Measurements from ENCODE around the gene CPEB2. TPM values are rescaled to one million over a fixed set of nuclear protein-coding genes. Genes with fewer than 3 reads are reported as not detected.

The CPEB2 gene
- total RNA-seq, 4 donors from 2014 or later, result 8.7 to 13.1 (median 10.1) TPM

DNA sequence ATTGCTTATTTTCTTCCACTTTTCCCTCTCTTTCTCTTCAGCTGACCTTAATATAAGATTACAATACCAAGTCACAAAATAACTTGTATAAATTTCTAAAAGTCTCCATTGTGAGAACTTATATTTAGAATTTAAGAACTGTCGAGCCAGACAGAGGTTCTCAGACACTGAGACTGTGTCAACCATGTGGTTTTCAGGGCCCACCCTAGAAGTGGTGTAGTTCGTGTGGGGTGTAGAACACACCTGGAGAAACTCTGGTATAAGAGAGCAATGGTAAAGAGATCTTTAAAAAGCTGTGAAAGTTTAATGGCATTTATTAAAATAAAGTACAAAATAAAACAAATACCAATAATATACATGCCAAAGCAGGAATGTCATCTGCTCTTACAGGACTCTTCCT is 19.7 kb downstream of the CPEB2 start:
- Histone ChIP-seq H3K27ac (peak overlapping the region in 1 of 4 donors; percentile 15), H3K4me1 (peaks cover 11 to 15% of the 10 kb centered on the region in 2 donors), H3K4me3 (no peak overlapping the region), H3K36me3 (peaks cover 0 to 13% of the 10 kb centered on the region in 2 donors), H3K27me3 (no peaks in the 10 kb centered on the region), H3K9me3 (no peaks in the 10 kb centered on the region)
- no peak for ATAC-seq
- in situ Hi-C loops (cut with MboI; ENCODE audit: low sequenced_read_pairs in 4 of 4) (loop anchor here in 3 of 4 donors (25.0 kb wide), 5 partner anchors 440 to 1385 kb away; partner anchors contain the start of genes BOD1L1 (in 2 of the 3), CC2D2A (in 2 of the 3) and FBXL5 (in 1 of the 3)), intact Hi-C loops (cut with DNase I; ENCODE audit: low total_unique reads) (no loop called here)
- TF ChIP-seq, protein P1, sequence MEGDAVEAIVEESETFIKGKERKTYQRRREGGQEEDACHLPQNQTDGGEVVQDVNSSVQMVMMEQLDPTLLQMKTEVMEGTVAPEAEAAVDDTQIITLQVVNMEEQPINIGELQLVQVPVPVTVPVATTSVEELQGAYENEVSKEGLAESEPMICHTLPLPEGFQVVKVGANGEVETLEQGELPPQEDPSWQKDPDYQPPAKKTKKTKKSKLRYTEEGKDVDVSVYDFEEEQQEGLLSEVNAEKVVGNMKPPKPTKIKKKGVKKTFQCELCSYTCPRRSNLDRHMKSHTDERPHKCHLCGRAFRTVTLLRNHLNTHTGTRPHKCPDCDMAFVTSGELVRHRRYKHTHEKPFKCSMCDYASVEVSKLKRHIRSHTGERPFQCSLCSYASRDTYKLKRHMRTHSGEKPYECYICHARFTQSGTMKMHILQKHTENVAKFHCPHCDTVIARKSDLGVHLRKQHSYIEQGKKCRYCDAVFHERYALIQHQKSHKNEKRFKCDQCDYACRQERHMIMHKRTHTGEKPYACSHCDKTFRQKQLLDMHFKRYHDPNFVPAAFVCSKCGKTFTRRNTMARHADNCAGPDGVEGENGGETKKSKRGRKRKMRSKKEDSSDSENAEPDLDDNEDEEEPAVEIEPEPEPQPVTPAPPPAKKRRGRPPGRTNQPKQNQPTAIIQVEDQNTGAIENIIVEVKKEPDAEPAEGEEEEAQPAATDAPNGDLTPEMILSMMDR (IDR thresholded peaks at IDR 0.05 in 4 of 5, conservative IDR thresholded peaks at IDR 0.05 in 1 of 5), result no peak
- no peak for TF ChIP-seq POLR2A (IDR thresholded peaks at IDR 0.05)
- DNase-seq, result no peak

DNA sequence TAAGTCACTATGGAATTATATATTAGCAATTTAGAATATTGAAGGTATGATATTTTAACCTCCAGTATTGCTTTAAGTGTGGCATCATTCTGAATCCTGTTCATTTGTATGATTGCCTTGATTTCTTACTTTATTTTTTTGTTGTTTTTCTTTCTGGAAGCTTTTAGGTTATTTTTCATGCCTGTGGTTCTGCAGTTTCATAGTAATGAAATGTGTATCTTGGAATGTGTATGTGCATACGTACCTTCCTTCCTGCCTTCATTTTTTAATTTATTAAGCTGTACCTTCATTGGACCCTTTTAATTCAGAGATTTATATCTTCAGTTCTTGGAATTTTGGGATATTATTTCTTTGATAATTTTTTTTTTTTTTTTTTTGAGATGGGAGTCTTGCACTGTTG is 22.1 kb downstream of the CPEB2 start:
- Histone ChIP-seq H3K27me3 (no peaks in the 10 kb centered on the region), H3K27ac (no peak overlapping the region), H3K4me3 (no peak overlapping the region), H3K9me3 (no peaks in the 10 kb centered on the region), H3K36me3 (peaks cover 0 to 9% of the 10 kb centered on the region in 2 donors), H3K4me1 (peaks cover 11 to 22% of the 10 kb centered on the region in 2 donors)
- no peak for ATAC-seq
- no peak for DNase-seq
- in situ Hi-C loops (cut with MboI; ENCODE audit: low sequenced_read_pairs in 4 of 4), result loop anchor here in 3 of 4 donors (25.0 kb wide), 5 partner anchors 438 to 1387 kb away; partner anchors contain the start of genes BOD1L1 (in 2 of the 3), CC2D2A (in 2 of the 3) and FBXL5 (in 1 of the 3)
- intact Hi-C loops (cut with DNase I; ENCODE audit: low total_unique reads), result no loop called here
- TF ChIP-seq POLR2A (IDR thresholded peaks at IDR 0.05), result no peak
- TF ChIP-seq, protein P1 (IDR thresholded peaks at IDR 0.05 in 4 of 5, conservative IDR thresholded peaks at IDR 0.05 in 1 of 5), result no peak

DNA sequence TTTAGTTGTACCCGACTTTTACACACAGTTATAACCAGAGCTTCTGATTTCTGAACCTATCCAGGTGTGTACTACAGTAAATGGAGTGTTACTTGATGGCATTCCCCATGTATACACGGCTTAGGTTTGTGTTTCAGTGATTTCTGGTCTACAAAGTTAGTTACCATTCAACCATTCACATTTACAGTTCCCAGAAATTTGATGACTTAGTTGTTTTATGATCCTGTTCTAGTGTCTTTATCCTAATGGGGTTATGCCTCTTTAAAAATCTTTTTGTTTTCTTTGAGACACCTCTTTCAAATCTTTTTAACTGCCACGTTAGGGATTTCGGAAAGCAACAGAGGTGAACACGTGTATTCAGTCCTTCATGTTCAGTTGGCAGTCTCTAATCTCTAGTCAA is 23.4 kb downstream of the CPEB2 start:
- in situ Hi-C loops (cut with MboI; ENCODE audit: low sequenced_read_pairs in 4 of 4), result no loop called here
- DNase-seq, result no peak

DNA sequence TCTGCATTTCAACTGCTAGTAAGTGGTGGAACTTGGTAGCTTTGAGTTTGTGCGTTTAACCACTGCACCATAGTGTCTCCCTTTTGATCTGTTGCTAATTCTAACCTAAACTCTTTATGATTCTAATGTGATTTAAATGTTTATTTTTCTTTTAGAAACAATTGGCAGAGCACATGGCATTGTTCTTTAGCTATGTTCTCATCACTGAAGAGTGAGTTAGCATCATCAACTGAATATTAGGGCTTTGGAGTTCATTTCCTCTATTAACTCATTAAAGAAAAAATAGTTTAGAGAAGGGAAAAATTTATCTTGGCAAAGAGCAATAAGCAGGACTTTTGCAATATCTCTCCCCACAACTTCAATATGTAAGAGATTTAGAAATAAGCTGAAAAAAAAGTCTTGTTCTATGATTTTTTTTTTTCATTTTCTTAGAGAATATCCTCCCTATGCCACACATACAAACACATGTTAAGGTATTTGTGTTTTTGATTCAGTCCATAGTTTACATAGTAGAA is 25.7 kb downstream of the CPEB2 start:
- Histone ChIP-seq H3K27ac (no peak overlapping the region), H3K27me3 (no peaks in the 10 kb centered on the region), H3K36me3 (no peaks in the 10 kb centered on the region), H3K4me1 (peaks cover 17 to 37% of the 10 kb centered on the region in 2 donors), H3K4me3 (no peak overlapping the region), H3K9me3 (no peaks in the 10 kb centered on the region)
- no peak for ATAC-seq
- in situ Hi-C loops (cut with MboI; ENCODE audit: low sequenced_read_pairs in 4 of 4), result no loop called here
- no peak for TF ChIP-seq POLR2A (IDR thresholded peaks at IDR 0.05)
- TF ChIP-seq, protein P1 (IDR thresholded peaks at IDR 0.05 in 4 of 5, conservative IDR thresholded peaks at IDR 0.05 in 1 of 5), result no peak
- intact Hi-C loops (cut with DNase I; ENCODE audit: low total_unique reads), result no loop called here
- no peak for DNase-seq

More for the DNA sequence above, 23.4 kb downstream of the CPEB2 start:
- H3K4me3 ChIP-seq, result no peak overlapping the region
- TF ChIP-seq POLR2A (IDR thresholded peaks at IDR 0.05), result no peak
- no peaks in the 10 kb centered on the region for H3K9me3 ChIP-seq
- H3K4me1 ChIP-seq, result peaks cover 11 to 26% of the 10 kb centered on the region in 2 donors
- intact Hi-C loops (cut with DNase I; ENCODE audit: low total_unique reads), result no loop called here
- no peaks in the 10 kb centered on the region for H3K27me3 ChIP-seq
- H3K27ac ChIP-seq, result no peak overlapping the region
- no peaks in the 10 kb centered on the region for H3K36me3 ChIP-seq
- ATAC-seq, result no peak

DNA sequence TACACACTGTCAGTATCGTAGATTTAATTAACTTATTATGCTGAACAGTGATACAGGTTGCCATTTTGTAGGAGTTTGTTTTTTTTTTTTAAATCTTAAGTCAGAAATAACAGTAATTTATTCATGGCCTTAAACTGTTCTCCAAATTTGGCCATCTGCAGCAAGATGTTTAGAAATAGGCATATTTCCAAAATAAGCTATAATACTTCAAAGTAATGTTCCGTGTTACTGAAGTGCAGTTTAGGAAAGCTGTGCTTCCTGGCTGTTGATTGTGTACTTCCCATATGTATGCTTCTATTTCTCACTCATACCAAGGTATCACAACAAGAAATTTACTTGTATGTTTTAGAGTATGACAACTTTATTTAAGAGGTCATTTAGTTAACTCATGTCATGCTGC is 28.9 kb downstream of the CPEB2 start:
- Histone ChIP-seq H3K9me3 (no peaks in the 10 kb centered on the region), H3K4me3 (no peak overlapping the region), H3K4me1 (peaks cover 21 to 42% of the 10 kb centered on the region in 2 donors), H3K27me3 (no peaks in the 10 kb centered on the region), H3K27ac (no peak overlapping the region), H3K36me3 (no peaks in the 10 kb centered on the region)
- TF ChIP-seq, protein P1 (IDR thresholded peaks at IDR 0.05 in 4 of 5, conservative IDR thresholded peaks at IDR 0.05 in 1 of 5), result no peak
- TF ChIP-seq POLR2A (IDR thresholded peaks at IDR 0.05), result no peak
- intact Hi-C loops (cut with DNase I; ENCODE audit: low total_unique reads) (no loop called here), in situ Hi-C loops (cut with MboI; ENCODE audit: low sequenced_read_pairs in 4 of 4) (no loop called here)
- no peak for DNase-seq
- no peak for ATAC-seq
